Mesendoderm (in vitro differentiated cells): Measurements from ENCODE around the gene NUSAP1. TPM values are rescaled to one million over a fixed set of nuclear protein-coding genes. Genes with fewer than 3 reads are reported as not detected.
"Not testable (repeated sequence)": the region's sequence is repeated elsewhere in the genome, so short reads cannot be mapped to it uniquely, and the experiment has no call there.

Experiments used
- DNase-seq: peaks from one replicate; pipeline ENCODE4 v3.0.0; 2013
- H2AK5ac ChIP-seq: 2 replicates; pipeline ENCODE4 v1.6.1; 2013; ENCODE audit warnings: low read length, inconsistent platforms
- H2BK120ac ChIP-seq: 2 replicates; pipeline ENCODE4 v1.6.1; 2013; ENCODE audit warnings: low read depth, mild to moderate bottlenecking, low read length, moderate library complexity, mixed read lengths
- H2BK15ac ChIP-seq: replicated peaks from 2 replicates; pipeline ENCODE4 v1.6.1; 2013; ENCODE audit warnings: low read depth, mild to moderate bottlenecking, moderate library complexity
- H2BK5ac ChIP-seq: 2 replicates; pipeline ENCODE4 v1.6.1; 2013; ENCODE audit warnings: low read length, inconsistent platforms
- H3K18ac ChIP-seq: 2 replicates; pipeline ENCODE4 v1.6.1; 2013; ENCODE audit warnings: mild to moderate bottlenecking, low read length, mixed read lengths
- H3K23ac ChIP-seq: one replicate; pipeline ENCODE4 v1.6.1; 2013; ENCODE audit warnings: low read length
- H3K27ac ChIP-seq: 2 replicates; pipeline ENCODE4 v1.5.1; 2013; ENCODE audit warnings: low read depth, mild to moderate bottlenecking, inconsistent platforms, low read length, moderate library complexity
- H3K27me3 ChIP-seq: 2 replicates; pipeline ENCODE4 v1.6.1; 2013; ENCODE audit warnings: low read length, control low read depth, mild to moderate bottlenecking, inconsistent platforms; ENCODE audit not compliant: insufficient read depth, poor library complexity
- H3K36me3 ChIP-seq: 2 replicates; pipeline ENCODE4 v1.6.1; 2013; ENCODE audit warnings: low read length, inconsistent platforms; ENCODE audit not compliant: control insufficient read depth, insufficient read depth
- H3K4ac ChIP-seq: one replicate; pipeline ENCODE4 v1.6.1; 2013; ENCODE audit warnings: low read depth, mild to moderate bottlenecking, low read length, moderate library complexity
- H3K4me1 ChIP-seq: 2 replicates; pipeline ENCODE4 v1.6.1; 2013; ENCODE audit warnings: low read depth, low read length, inconsistent platforms; ENCODE audit not compliant: control insufficient read depth
- H3K4me2 ChIP-seq: 2 replicates; pipeline ENCODE4 v1.6.1; 2013; ENCODE audit warnings: low read length
- H3K4me3 ChIP-seq: 2 replicates; pipeline ENCODE4 v1.5.1; 2013; ENCODE audit warnings: mild to moderate bottlenecking, low read length
- H3K56ac ChIP-seq: one replicate; pipeline ENCODE4 v1.6.1; 2013; ENCODE audit warnings: low read length
- H3K79me1 ChIP-seq: 2 replicates; pipeline ENCODE4 v1.6.1; 2013; ENCODE audit warnings: low read length, inconsistent platforms
- H3K79me2 ChIP-seq: 2 replicates; pipeline ENCODE4 v1.6.1; 2013; ENCODE audit warnings: mild to moderate bottlenecking, low read length; ENCODE audit not compliant: control insufficient read depth, insufficient read depth
- H3K9ac ChIP-seq: 2 replicates; pipeline ENCODE4 v1.6.1; 2013; ENCODE audit warnings: low read length, inconsistent platforms
- H4K5ac ChIP-seq: one replicate; pipeline ENCODE4 v1.6.1; 2013; ENCODE audit warnings: low read length
- H4K8ac ChIP-seq: one replicate; pipeline ENCODE4 v1.6.1; 2013; ENCODE audit warnings: low read depth, mild to moderate bottlenecking, control low read depth, low read length, moderate library complexity
- WGBS: extraction: QIAGEN DNeasy Blood & Tissue Kit; methylation state at CpG from one replicate; pipeline ENCODE4 v1.1.7; 2013; ENCODE audit warnings: low lambda C conversion rate, missing lambda C conversion rate; ENCODE audit not compliant: insufficient coverage; ENCODE audit errors: extremely low coverage; 5-methylcytosine and 5-hydroxymethylcytosine counted together
- polyA plus RNA-seq, 2 experiments: library from polyadenylated mRNA; stranded (reverse); fragments of 200-250 nt; gene quantifications; one replicate each; pipeline ENCODE4 v1.2.3, GENCODE V29; 2013

Gene NUSAP1
- polyA plus RNA-seq (2013, experiment 1 of 2), result 98.1 TPM
- polyA plus RNA-seq (2013, experiment 2 of 2), result 98.3 TPM

- H3K23ac ChIP-seq, result peak within 1 kb of the TSS; percentile 32
- H4K8ac ChIP-seq, result no peak within 1 kb of the TSS
- peaks cover 1% of the 10 kb centered on the region for H3K36me3 ChIP-seq
- H3K4me1 ChIP-seq, result no peaks in the 10 kb centered on the region
- peak within 1 kb of the TSS; percentile 8 for H3K4ac ChIP-seq
- peak within 1 kb of the TSS; percentile 91 for H3K4me2 ChIP-seq
- H2BK120ac ChIP-seq, result no peak within 1 kb of the TSS
- peak within 1 kb of the TSS; percentile 70 for H3K18ac ChIP-seq
- H3K79me2 ChIP-seq, result peaks cover 33% of the 10 kb centered on the region
- H2BK5ac ChIP-seq, result peak within 1 kb of the TSS; percentile 90
- H2BK15ac ChIP-seq, result no peak within 1 kb of the TSS
- H3K27me3 ChIP-seq, result no peaks in the 10 kb centered on the region
- H3K9ac ChIP-seq, result peak within 1 kb of the TSS; percentile 94
- H3K79me1 ChIP-seq, result peaks cover 9% of the 10 kb centered on the region
- H4K5ac ChIP-seq, result no peak within 1 kb of the TSS
- no CpG with 5 or more reads among the region's 64 CpGs for WGBS
- H2AK5ac ChIP-seq, result no peak within 1 kb of the TSS
- DNase-seq, result peak; percentile 100
- peak within 1 kb of the TSS; percentile 98 for H3K56ac ChIP-seq
- H3K4me3 ChIP-seq, result peak within 1 kb of the TSS; percentile 96
- H3K27ac ChIP-seq, result peak within 1 kb of the TSS; percentile 76
Measured at GRCh38 chr15:41332194-41333025, at the start of gene NUSAP1, which contains the start of gene OIP5. NUSAP1 (plus strand) TSS chr15:41332881; CDS start chr15:41332958, 77 bp downstream. OIP5 (minus strand) TSS chr15:41332591; CDS start chr15:41332561, 30 bp downstream.

- not testable (repeated sequence) for DNase-seq
Measured at GRCh38 chr15:41282980-41283652, 49.6 kb upstream of the NUSAP1 start.

GRCh38 chr15:41283653-41284426 lies 48.8 kb upstream of the NUSAP1 start:
- Histone ChIP-seq H3K79me2 (peaks cover 31% of the 10 kb centered on the region), H3K27ac (peak overlapping the region; percentile 67), H3K4me1 (peaks cover 1% of the 10 kb centered on the region), H3K27me3 (no peaks in the 10 kb centered on the region), H3K4me2 (peak overlapping the region; percentile 29), H3K56ac (peak overlapping the region; percentile 98), H4K5ac (no peak overlapping the region), H2AK5ac (peak overlapping the region; percentile 8), H2BK5ac (peak overlapping the region; percentile 22), H3K79me1 (peaks cover 6% of the 10 kb centered on the region), H3K18ac (peak overlapping the region; percentile 89), H4K8ac (no peak overlapping the region), H3K4me3 (peak overlapping the region; percentile 95), H3K4ac (peak overlapping the region; percentile 99), H3K23ac (peak overlapping the region; percentile 75), H2BK15ac (no peak overlapping the region), H3K36me3 (peaks cover 9% of the 10 kb centered on the region), H3K9ac (peak overlapping the region; percentile 97), H2BK120ac (peak overlapping the region; percentile 89)
- DNase-seq, result peak; percentile 99
- WGBS, result no CpG with 5 or more reads among the region's 61 CpGs

More at GRCh38 chr15:41282980-41283652, 49.6 kb upstream of the NUSAP1 start:
- not testable (repeated sequence) for H3K27ac ChIP-seq, H2BK15ac ChIP-seq, H3K36me3 ChIP-seq, H3K27me3 ChIP-seq, H2BK5ac ChIP-seq, H3K79me1 ChIP-seq, H3K4me1 ChIP-seq, H3K4me3 ChIP-seq, H2AK5ac ChIP-seq, H3K23ac ChIP-seq, H3K4me2 ChIP-seq
- no CpG with 5 or more reads among the region's 19 CpGs for WGBS
- Histone ChIP-seq H4K5ac (peak overlapping the region; percentile 95), H3K4ac (peak overlapping the region; percentile 88), H4K8ac (peak overlapping the region; percentile 84), H3K9ac (peak overlapping the region; percentile 48), H2BK120ac (peak overlapping the region; percentile 92), H3K56ac (peak overlapping the region; percentile 59), H3K18ac (peak overlapping the region; percentile 81), H3K79me2 (peaks cover 24% of the 10 kb centered on the region)

GRCh38 chr15:41284427-41285177 lies 48.1 kb upstream of the NUSAP1 start:
- H3K4me1 ChIP-seq, result peaks cover 1% of the 10 kb centered on the region
- H3K27ac ChIP-seq, result peak overlapping the region; percentile 67

GRCh38 chr15:41285285-41285684 lies 47.4 kb upstream of the NUSAP1 start:
- H2BK120ac ChIP-seq, result no peak overlapping the region
- H3K4me3 ChIP-seq, result peak overlapping the region; percentile 95
- peak overlapping the region; percentile 17 for H2BK5ac ChIP-seq
- peaks cover 9% of the 10 kb centered on the region for H3K36me3 ChIP-seq
- DNase-seq, result peak; percentile 89
- no peak overlapping the region for H2BK15ac ChIP-seq
- peak overlapping the region; percentile 89 for H3K18ac ChIP-seq
- peak overlapping the region; percentile 83 for H3K4ac ChIP-seq
- H3K79me1 ChIP-seq, result peaks cover 6% of the 10 kb centered on the region
- H2AK5ac ChIP-seq, result no peak overlapping the region
- peaks cover 1% of the 10 kb centered on the region for H3K4me1 ChIP-seq
- WGBS, result no CpG with 5 or more reads among the region's 7 CpGs
- H4K8ac ChIP-seq, result no peak overlapping the region
- H3K27me3 ChIP-seq, result no peaks in the 10 kb centered on the region
- H3K27ac ChIP-seq, result peak overlapping the region; percentile 67
- H3K56ac ChIP-seq, result peak overlapping the region; percentile 98
- H3K79me2 ChIP-seq, result peaks cover 31% of the 10 kb centered on the region
- H3K4me2 ChIP-seq, result peak overlapping the region; percentile 56
- H4K5ac ChIP-seq, result no peak overlapping the region
- peak overlapping the region; percentile 97 for H3K9ac ChIP-seq
- no peak overlapping the region for H3K23ac ChIP-seq

More at GRCh38 chr15:41284427-41285177, 48.1 kb upstream of the NUSAP1 start:
- Histone ChIP-seq H3K4me2 (peak overlapping the region; percentile 29), H3K79me2 (peaks cover 31% of the 10 kb centered on the region), H3K27me3 (no peaks in the 10 kb centered on the region), H2BK15ac (no peak overlapping the region), H4K8ac (no peak overlapping the region), H3K9ac (peak overlapping the region; percentile 97), H3K56ac (peak overlapping the region; percentile 98), H3K79me1 (peaks cover 6% of the 10 kb centered on the region), H3K23ac (peak overlapping the region; percentile 75), H3K18ac (peak overlapping the region; percentile 89), H3K36me3 (peaks cover 9% of the 10 kb centered on the region), H2BK120ac (peak overlapping the region; percentile 89), H4K5ac (peak overlapping the region; percentile 3), H2BK5ac (peak overlapping the region; percentile 22), H2AK5ac (peak overlapping the region; percentile 8), H3K4ac (peak overlapping the region; percentile 99), H3K4me3 (peak overlapping the region; percentile 95)
- DNase-seq, result peak; percentile 44
- no CpG with 5 or more reads among the region's 20 CpGs for WGBS
